Osteoblast (primary cell): ENCODE measurements around the gene ATL3. TPM values are rescaled to one million over a fixed set of nuclear protein-coding genes. Genes with fewer than 3 reads are reported as not detected.
"Not testable (repeated sequence)": the region's sequence is repeated elsewhere in the genome, so short reads cannot be mapped to it uniquely, and the experiment has no call there.

ENCODE experiments used
- DNase-seq: peaks from one replicate; pipeline ENCODE4 v3.0.0; 2011; ENCODE audit warnings: low spot score, mixed read lengths; ENCODE audit not compliant: insufficient read length; ENCODE audit errors: missing footprints
- H2AFZ ChIP-seq: 2 replicates; pipeline ENCODE4 v1.6.0; 2011; ENCODE audit warnings: mild to moderate bottlenecking, low read length
- H3K27ac ChIP-seq: 2 replicates; pipeline ENCODE4 v1.5.1; 2011; ENCODE audit warnings: mild to moderate bottlenecking, low read depth, low read length, moderate library complexity
- H3K27me3 ChIP-seq: 2 replicates; pipeline ENCODE4 v1.6.0; 2012; ENCODE audit warnings: mild to moderate bottlenecking, control low read depth, inconsistent platforms, low read length, moderate library complexity; ENCODE audit not compliant: insufficient read depth
- H3K36me3 ChIP-seq: 2 replicates; pipeline ENCODE4 v1.5.1; 2011; ENCODE audit warnings: mild to moderate bottlenecking, low read length, control low read depth, moderate library complexity; ENCODE audit not compliant: insufficient read depth
- H3K4me1 ChIP-seq: 2 replicates; pipeline ENCODE4 v1.5.1; 2011; ENCODE audit warnings: mild to moderate bottlenecking, low read length, control low read depth, moderate library complexity; ENCODE audit not compliant: insufficient read depth
- H3K4me2 ChIP-seq: 2 replicates; pipeline ENCODE4 v1.6.0; 2011; ENCODE audit warnings: mild to moderate bottlenecking, low read length; ENCODE audit not compliant: insufficient read depth
- H3K4me3 ChIP-seq: fragments of 200-600 bp; sonication (generic); 3 replicates; pipeline ENCODE4 v1.5.1; 2012; ENCODE audit warnings: mild to moderate bottlenecking, low read length, inconsistent platforms; ENCODE audit not compliant: insufficient read depth
- H3K79me2 ChIP-seq: 2 replicates; pipeline ENCODE4 v1.6.0; 2012; ENCODE audit warnings: mild to moderate bottlenecking, low read length, control low read depth, inconsistent platforms; ENCODE audit not compliant: insufficient read depth
- H3K9me3 ChIP-seq: 2 replicates; pipeline ENCODE4 v1.5.1; 2011; ENCODE audit warnings: low read depth, low read length, control low read depth
- H4K20me1 ChIP-seq: 2 replicates; pipeline ENCODE4 v1.6.0; 2012; ENCODE audit warnings: mild to moderate bottlenecking, low read length, control low read depth; ENCODE audit not compliant: insufficient read depth
- CTCF ChIP-seq: IDR thresholded peaks from 2 replicates; pipeline ENCODE4 v1.5.1; 2011; ENCODE audit warnings: mild to moderate bottlenecking, low read depth, low read length, moderate library complexity; ENCODE audit errors: extremely low read depth
- total RNA-seq: library from RNA; depleted of rRNA; stranded (reverse); fragments of >200 nt; gene quantifications from 2 replicates; pipeline ENCODE4 v1.2.3, GENCODE V29; 2012

Gene ATL3
- total RNA-seq, 1 donor: 300 TPM

GRCh38 chr11:63686926-63687325 lies 15.8 kb upstream of the ATL3 start:
- TF ChIP-seq CTCF: no peak
- no peak overlapping the region for H3K27ac ChIP-seq
- H3K79me2 ChIP-seq: peaks cover 94% of the 10 kb centered on the region

GRCh38 chr11:63685158-63685721 lies 14.1 kb upstream of the ATL3 start:
- H3K79me2 ChIP-seq: peaks cover 84% of the 10 kb centered on the region
- H3K4me3 ChIP-seq, H3K36me3 ChIP-seq, H3K9me3 ChIP-seq, H3K27ac ChIP-seq, DNase-seq, H3K4me2 ChIP-seq, H4K20me1 ChIP-seq, H2AFZ ChIP-seq, H3K27me3 ChIP-seq: not testable (repeated sequence)
- peaks cover 19% of the 10 kb centered on the region for H3K4me1 ChIP-seq

More at GRCh38 chr11:63686926-63687325, 15.8 kb upstream of the ATL3 start:
- H2AFZ ChIP-seq: no peak overlapping the region
- no peaks in the 10 kb centered on the region for H3K27me3 ChIP-seq
- H3K4me2 ChIP-seq: no peak overlapping the region
- peaks cover 12% of the 10 kb centered on the region for H3K4me1 ChIP-seq
- peaks cover 9% of the 10 kb centered on the region for H4K20me1 ChIP-seq
- no peak overlapping the region for H3K4me3 ChIP-seq
- H3K36me3 ChIP-seq: no peaks in the 10 kb centered on the region
- no peaks in the 10 kb centered on the region for H3K9me3 ChIP-seq
- DNase-seq: peak; percentile 11

- peaks cover 6% of the 10 kb centered on the region for H4K20me1 ChIP-seq
- H2AFZ ChIP-seq: no peak overlapping the region
- peaks cover 19% of the 10 kb centered on the region for H3K4me1 ChIP-seq
- no peaks in the 10 kb centered on the region for H3K27me3 ChIP-seq
- H3K4me3 ChIP-seq: peak overlapping the region; percentile 98
- TF ChIP-seq CTCF: no peak
- no peak overlapping the region for H3K27ac ChIP-seq
- H3K4me2 ChIP-seq: peak overlapping the region; percentile 97
- no peaks in the 10 kb centered on the region for H3K9me3 ChIP-seq
- no peaks in the 10 kb centered on the region for H3K36me3 ChIP-seq
- DNase-seq: peak; percentile 76
- peaks cover 65% of the 10 kb centered on the region for H3K79me2 ChIP-seq
Measured at GRCh38 chr11:63683133-63683991, 12.2 kb upstream of the ATL3 start.

GRCh38 chr11:63682066-63683021 lies 11.2 kb upstream of the ATL3 start:
- peak; percentile 84 for DNase-seq
- no peaks in the 10 kb centered on the region for H3K27me3 ChIP-seq
- peak overlapping the region; percentile 98 for H3K4me3 ChIP-seq
- peak overlapping the region; percentile 51 for H3K27ac ChIP-seq
- peaks cover 19% of the 10 kb centered on the region for H3K4me1 ChIP-seq
- H3K9me3 ChIP-seq: no peaks in the 10 kb centered on the region
- peak overlapping the region; percentile 86 for H2AFZ ChIP-seq
- H3K36me3 ChIP-seq: no peaks in the 10 kb centered on the region
- no peak for TF ChIP-seq CTCF
- H4K20me1 ChIP-seq: no peaks in the 10 kb centered on the region
- peaks cover 56% of the 10 kb centered on the region for H3K79me2 ChIP-seq
- peak overlapping the region; percentile 97 for H3K4me2 ChIP-seq
